ENCODE measurements around the gene LLCFC1.

DNA sequence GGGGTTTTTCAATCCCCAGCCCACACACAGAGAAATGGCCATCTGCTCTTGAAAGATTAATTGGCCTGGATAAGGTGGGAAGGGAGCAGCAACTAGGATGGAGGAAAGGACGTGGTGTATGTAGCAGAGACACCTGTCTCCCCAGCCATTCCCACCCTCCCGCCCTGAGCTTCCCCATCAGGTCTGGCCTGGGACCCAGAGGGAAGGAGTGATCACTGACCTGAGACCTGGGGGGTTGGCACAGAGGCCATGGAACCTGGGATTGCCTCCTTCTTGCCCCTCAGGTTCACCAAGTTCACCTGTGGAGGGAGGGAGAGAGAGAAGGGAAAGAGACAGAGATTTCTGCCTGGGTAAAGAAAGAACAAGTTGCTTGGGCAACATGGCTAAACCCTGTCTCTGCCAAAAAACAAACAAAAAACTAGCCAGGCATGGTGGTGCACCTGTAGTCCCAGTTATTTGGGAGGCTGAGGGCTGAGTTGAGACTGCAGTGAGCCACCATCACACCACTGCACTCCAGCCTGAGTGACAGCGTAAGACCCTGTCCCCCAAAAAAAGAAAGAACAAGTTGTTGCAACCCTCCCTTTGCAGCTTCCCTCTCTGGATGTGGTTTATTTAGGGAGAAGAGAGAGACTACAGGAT lies 42.4 kb upstream of the LLCFC1 start:
- TF ChIP-seq, protein P1, sequence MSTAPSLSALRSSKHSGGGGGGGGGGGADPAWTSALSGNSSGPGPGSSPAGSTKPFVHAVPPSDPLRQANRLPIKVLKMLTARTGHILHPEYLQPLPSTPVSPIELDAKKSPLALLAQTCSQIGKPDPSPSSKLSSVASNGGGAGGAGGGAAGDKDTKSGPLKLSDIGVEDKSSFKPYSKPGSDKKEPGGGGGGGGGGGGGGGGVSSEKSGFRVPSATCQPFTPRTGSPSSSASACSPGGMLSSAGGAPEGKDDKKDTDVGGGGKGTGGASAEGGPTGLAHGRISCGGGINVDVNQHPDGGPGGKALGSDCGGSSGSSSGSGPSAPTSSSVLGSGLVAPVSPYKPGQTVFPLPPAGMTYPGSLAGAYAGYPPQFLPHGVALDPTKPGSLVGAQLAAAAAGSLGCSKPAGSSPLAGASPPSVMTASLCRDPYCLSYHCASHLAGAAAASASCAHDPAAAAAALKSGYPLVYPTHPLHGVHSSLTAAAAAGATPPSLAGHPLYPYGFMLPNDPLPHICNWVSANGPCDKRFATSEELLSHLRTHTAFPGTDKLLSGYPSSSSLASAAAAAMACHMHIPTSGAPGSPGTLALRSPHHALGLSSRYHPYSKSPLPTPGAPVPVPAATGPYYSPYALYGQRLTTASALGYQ (CRISPR knock-in tag; IDR thresholded peaks at IDR 0.05) = no peak
- no peak for TF ChIP-seq ZFP82 (CRISPR knock-in tag; IDR thresholded peaks at IDR 0.05; ENCODE audit: borderline replicate concordance)
- TF ChIP-seq MLLT10 (CRISPR knock-in tag; IDR thresholded peaks at IDR 0.05) = no peak
- no peak for TF ChIP-seq TFAP4 (IDR thresholded peaks at IDR 0.05; ENCODE audit: borderline replicate concordance, low read depth)
- no peak for TF ChIP-seq POLR2AphosphoS5 (IDR thresholded peaks at IDR 0.05; ENCODE audit: low read depth, low read length)
- TF ChIP-seq EP300 (IDR thresholded peaks at IDR 0.05; ENCODE audit: low read depth in 2 of 2, low read length in 2 of 2) = no peak
- no peak for TF ChIP-seq EP300 (CRISPR knock-in tag; IDR thresholded peaks at IDR 0.05; ENCODE audit: borderline replicate concordance)
- TF ChIP-seq HIVEP1 (CRISPR knock-in tag; IDR thresholded peaks at IDR 0.05) = no peak
- TF ChIP-seq CTCF (CRISPR knock-in tag; IDR thresholded peaks at IDR 0.05) = no peak
- TF ChIP-seq, protein P2, sequence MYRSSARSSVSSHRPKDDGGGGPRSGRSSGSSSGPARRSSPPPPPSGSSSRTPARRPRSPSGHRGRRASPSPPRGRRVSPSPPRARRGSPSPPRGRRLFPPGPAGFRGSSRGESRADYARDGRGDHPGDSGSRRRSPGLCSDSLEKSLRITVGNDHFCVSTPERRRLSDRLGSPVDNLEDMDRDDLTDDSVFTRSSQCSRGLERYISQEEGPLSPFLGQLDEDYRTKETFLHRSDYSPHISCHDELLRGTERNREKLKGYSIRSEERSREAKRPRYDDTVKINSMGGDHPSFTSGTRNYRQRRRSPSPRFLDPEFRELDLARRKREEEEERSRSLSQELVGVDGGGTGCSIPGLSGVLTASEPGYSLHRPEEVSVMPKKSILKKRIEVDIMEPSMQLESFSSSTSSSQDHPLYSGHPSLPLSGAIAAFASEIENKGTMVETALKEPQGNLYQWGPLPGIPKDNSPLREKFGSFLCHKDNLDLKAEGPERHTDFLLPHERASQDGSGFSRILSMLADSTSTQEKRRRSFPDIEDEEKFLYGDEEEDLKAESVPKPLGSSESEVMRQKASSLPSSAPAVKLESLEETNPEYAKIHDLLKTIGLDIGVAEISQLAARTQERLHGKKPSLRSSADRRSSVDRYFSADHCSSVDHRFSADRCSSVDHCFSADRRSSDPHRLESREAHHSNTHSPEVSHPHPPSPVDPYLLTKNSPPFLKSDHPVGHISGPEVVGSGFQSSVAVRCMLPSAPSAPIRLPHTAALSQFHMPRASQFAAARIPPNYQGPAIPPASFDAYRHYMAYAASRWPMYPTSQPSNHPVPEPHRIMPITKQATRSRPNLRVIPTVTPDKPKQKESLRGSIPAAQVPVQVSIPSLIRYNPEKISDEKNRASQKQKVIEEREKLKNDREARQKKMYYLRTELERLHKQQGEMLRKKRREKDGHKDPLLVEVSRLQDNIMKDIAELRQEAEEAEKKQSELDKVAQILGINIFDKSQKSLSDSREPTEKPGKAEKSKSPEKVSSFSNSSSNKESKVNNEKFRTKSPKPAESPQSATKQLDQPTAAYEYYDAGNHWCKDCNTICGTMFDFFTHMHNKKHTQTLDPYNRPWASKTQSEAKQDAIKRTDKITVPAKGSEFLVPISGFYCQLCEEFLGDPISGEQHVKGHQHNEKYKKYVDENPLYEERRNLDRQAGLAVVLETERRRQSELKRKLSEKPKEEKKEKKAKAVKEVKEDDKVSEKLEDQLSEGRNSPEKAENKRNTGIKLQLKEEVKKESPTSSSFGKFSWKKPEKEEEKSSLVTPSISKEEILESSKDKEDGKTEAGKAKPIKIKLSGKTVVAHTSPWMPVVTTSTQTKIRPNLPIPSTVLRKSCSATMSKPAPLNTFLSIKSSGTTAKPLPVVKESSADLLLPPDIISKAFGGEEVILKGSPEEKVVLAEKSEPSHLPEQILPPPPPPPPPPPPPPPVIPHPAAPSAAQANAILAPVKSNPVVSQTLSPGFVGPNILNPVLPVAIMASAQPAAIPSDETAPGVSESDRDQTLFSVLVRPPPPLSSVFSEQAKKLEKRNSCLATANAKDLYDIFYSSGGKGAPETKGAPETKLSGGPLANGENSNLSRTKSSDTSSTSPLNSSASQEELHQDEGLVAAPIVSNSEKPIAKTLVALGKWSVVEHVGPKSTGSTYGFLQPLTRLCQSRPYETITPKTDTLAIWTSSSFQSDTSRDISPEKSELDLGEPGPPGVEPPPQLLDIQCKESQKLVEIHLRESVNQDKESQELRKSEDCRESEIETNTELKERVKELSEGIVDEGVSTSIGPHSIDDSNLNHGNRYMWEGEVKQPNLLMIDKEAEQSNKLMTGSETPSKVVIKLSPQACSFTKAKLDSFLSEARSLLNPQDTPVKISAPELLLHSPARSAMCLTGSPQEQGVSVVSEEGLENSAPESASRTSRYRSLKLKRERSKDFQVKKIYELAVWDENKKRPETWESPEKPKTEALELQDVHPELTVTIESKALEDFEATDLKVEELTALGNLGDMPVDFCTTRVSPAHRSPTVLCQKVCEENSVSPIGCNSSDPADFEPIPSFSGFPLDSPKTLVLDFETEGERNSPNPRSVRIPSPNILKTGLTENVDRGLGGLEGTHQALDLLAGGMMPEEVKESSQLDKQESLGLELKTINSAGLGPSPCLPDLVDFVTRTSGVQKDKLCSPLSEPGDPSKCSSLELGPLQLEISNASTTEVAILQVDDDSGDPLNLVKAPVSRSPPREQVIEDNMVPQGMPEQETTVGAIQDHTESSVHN (CRISPR knock-in tag; IDR thresholded peaks at IDR 0.05) = no peak
- no peak for TF ChIP-seq REL (CRISPR knock-in tag; conservative IDR thresholded peaks at IDR 0.05)
- no peak for TF ChIP-seq ZNF687 (CRISPR knock-in tag; IDR thresholded peaks at IDR 0.05)
- no peak for TF ChIP-seq ATRX (CRISPR knock-in tag; IDR thresholded peaks at IDR 0.05; ENCODE audit: borderline replicate concordance)
- TF ChIP-seq ZNF816 (CRISPR knock-in tag; IDR thresholded peaks at IDR 0.05; ENCODE audit: borderline replicate concordance) = no peak
- no peak for TF ChIP-seq ZNF274 (CRISPR knock-in tag; IDR thresholded peaks at IDR 0.05)

Measured in HepG2 (cell line).